HL-60/S4 treated with retinoic acid at 250 ng/mL for 4 days and 3 days (cell line): ENCODE data around the gene BMPR1B.
"Not testable (repeated sequence)": the region's sequence is repeated elsewhere in the genome, so short reads cannot be mapped to it uniquely, and the experiment has no call there.

ENCODE experiments used
- in situ Hi-C: fragments of 300-500 bp; cut with MboI; formaldehyde crosslinking; loops from 2 replicates; pipeline ENCODE4 v1.7.0; 2022; ENCODE audit warnings: low sequenced_read_pairs

Gene BMPR1B

DNA sequence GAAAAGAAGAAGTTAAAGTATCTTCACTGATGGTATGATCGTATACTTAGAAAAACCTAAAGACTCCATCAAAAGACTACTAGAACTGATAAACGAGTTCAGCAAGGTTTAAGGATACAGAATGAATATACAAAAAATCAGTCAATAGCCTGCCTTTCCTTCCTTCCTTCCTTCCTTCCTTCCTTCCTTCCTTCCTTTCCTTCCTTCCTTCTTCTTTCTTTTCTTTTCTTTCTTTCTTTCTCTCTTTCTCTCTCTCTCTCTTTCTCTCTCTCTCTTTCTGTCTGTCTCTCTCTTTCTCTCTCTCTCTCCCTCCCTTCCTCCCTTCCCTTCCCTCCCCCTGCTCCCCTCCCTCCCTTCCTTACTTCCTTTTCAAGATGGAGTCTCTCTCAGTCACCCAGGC lies 362.7 kb downstream of the BMPR1B start:
- in situ Hi-C loops = no loop called here

DNA sequence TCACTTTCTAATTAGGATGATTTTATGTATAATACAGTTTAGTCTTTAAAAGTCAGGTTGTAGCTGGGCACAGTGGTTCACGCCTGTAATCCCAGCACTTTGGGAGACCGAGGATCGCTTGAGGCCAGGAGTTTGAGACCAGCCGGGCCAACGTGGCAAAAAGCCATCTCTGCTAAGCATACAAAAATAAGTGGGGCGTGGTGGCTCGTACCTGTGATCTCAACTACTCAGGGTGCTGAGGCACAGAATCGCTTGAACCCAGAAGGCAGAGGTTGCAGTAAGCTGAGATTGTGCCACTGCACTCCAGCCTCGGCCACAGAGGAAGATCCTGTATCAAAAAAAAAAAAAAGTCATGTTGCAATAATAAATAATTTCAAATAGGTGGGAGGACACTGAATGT lies 364.2 kb downstream of the BMPR1B start:
- in situ Hi-C loops = no loop called here

DNA sequence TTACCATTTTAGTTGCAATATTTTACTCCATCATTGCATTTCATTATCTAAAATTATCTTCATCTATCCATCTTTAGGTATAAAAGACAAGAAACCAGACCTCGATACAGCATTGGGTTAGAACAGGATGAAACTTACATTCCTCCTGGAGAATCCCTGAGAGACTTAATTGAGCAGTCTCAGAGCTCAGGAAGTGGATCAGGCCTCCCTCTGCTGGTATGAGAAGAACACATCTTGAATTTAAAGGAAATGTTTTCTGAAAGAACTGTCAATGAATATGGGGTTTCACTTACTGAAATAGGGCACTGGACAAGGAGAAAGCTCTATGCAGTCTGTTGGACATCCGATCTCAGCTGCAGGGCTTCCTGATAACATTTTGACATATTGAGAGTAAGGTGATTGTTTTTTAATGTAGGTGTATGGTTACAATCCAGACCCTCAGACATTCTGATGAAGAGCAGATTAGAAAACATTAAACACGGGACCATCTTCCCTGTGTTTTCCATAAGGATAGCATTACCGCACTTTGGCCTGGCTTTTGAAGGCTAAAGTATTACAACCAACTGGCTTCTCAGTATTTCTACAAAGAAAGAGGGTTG lies 367.2 kb downstream of the BMPR1B start:
- in situ Hi-C loops = no loop called here

DNA sequence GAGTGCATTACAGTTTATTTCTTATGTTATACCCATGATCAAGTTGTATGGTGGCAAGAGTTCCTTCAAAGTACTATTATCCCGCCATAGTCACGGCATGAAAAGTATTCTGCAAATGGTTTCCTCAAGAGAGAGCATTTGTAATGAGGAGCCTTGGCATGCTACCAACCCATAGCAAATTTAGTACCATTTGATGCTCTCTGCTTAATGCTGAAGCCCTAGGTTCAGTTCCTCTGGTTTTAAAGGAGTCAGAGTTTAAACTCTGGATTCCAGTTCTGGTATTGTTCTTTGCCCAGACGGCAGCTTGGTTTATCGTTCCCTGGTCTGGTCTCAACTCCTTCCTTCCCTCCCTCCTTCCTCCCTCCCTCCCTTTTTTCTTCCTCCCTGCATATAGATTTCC lies 371.3 kb downstream of the BMPR1B start:
- in situ Hi-C loops = no loop called here

DNA sequence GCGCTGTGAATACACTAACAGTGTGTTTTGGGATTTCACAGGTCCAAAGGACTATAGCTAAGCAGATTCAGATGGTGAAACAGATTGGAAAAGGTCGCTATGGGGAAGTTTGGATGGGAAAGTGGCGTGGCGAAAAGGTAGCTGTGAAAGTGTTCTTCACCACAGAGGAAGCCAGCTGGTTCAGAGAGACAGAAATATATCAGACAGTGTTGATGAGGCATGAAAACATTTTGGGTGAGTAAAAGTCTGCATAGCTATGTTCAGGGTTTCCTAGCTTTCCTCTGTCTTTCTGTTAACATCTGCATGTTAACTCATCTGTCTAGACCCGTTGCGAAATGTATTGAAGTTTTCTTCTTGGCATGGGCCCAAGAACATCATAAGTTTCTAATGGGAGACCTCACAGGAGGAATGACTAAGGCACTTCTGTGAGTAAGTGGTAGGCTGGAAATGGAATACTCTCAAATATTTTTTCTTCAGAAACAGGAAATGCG lies 372.1 kb downstream of the BMPR1B start:
- in situ Hi-C loops = no loop called here

DNA sequence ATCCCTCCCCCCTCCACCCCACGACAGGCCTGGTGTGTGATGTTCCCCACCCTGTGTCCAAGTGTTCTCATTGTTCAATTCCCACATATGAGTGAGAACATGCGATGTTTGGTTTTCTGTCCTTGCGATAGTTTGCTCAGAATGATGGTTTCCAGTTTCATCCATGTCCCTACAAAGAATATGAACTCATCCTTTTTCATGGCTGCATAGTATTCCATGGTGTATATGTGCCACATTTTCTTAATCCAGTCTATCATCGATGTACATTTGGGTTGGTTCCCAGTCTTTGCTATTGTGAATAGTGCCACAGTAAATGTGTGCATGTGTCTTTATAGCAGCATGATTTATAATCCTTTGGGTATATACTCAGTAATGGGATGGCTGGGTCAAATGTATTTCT lies 376.3 kb downstream of the BMPR1B start:
- in situ Hi-C loops = not testable (repeated sequence)

DNA sequence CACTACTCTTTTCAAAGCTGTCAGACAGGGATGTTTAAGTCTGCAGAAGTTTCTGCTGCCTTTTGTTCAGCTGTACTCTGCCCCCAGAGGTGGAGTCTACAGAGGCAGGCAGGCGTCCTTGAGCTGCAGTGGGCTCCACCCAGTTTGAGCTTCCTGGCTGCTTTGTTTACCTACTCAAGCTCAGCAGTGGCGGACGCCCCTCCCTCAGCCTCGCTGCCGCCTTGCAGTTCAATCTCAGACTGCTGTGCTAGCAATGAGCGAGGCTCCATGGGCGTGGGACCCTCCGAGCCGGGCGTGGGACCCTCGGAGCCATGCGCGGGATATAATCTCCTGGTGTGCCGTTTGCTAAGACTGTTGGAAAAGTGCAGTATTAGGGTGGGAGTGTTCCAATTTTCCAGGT lies 381.7 kb downstream of the BMPR1B start:
- in situ Hi-C loops = not testable (repeated sequence)

DNA sequence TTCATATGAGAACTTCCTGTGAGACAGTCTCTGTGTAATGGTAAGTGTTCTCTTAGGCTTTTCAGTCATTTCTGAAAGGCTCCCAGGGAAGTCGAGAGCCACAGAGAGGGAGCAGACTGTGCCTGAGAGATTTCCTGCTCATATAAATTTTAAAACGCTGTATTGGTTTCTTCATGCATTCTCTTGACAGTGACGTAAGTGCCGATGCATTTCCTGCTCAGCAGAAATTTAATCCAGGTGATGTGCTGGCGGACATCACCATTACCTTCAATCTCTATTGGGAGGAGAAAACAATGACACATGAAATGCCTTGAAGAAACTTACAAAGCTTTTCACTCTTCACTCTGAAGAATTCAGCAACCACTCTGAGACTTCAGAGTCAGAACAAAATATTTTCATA lies 383.6 kb downstream of the BMPR1B start:
- in situ Hi-C loops = no loop called here

DNA sequence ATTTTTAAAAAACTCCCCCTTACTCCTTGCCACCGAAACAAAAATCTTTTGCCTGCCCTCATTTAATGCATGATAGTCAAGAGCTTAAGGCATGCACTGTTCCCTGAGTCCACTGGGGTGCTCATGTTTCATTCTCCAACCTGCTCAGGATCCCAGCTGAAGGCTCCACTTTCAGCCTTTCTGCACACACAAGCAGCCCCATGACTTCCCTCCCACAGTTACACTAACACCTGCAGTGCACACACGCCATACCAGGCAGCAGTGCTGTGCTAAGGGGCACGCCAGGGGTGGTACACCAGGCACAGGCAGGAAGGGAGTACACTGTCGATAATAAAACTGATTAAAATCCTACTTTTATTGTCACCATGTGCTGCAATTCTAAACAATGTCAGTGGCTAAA lies 385.2 kb downstream of the BMPR1B start:
- in situ Hi-C loops = no loop called here

DNA sequence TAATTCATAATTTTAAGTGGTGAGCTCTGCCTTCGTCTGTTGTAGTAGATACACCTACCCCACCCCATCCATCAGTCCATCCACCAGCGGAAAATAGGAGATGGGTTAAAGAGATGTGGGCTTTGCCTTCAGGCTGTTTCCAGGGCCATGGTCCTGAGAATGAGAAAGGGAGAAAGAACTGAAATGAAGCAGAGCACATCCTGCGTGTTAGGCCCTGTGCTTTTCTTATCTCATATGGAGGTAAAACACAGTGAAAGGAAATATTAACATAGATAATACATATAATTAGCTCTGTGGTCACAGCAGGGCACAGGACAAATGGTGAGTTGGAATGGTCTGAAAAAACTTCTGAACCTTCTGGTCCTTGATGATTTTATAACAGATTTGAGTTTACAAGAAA lies 393.5 kb downstream of the BMPR1B start:
- in situ Hi-C loops = no loop called here

DNA sequence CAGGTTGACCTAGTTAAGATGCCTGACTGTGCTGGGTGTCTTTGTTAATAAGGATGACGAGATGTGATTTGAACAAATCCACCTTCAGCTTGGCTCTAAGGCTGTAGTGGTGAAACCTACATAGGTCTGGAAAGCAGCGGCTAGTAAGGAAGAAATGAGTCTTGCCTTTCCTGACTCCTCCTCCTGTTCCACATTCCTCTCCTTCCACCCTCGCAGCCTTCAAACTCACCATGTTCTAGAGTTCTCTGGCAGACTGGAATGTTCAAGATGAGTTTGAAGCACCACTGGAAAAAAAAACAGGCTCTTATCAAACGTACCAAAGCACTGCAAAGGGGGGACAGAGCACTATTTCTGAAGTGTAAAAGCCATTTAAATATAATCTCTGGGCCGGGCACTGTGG lies 395.4 kb downstream of the BMPR1B start:
- in situ Hi-C loops = no loop called here

DNA sequence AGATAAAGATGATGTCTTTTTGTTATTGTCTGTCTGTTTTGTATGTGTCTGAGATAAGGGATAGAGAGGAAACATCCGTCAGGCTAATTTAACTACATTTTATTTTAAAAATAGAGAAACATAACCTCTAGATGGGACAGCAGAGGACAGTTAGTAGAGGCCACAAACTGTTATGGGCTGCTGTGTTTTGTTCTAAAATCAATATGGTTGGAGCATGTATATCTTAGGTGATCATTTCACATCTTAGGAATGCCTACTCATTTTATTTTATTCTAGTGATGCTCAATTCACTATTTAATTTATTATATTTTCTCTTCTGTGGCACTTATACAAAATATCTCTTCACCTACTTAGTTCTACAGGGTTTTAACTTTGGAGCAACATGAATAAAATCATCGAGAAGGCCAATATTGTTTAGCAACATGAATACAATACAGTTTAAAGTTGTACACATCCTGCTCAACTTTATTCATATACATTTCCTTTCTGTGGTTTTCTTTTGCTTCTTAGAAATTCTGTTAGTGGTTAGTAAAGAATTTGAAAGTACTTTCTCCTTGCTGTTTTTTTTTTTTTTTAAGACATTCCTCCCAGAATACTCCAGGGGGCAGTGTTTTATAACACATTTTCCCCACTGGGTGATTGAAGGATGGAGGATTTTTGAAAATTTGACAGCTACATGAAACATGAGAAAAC lies 398.1 kb downstream of the BMPR1B start:
- in situ Hi-C loops = no loop called here

DNA sequence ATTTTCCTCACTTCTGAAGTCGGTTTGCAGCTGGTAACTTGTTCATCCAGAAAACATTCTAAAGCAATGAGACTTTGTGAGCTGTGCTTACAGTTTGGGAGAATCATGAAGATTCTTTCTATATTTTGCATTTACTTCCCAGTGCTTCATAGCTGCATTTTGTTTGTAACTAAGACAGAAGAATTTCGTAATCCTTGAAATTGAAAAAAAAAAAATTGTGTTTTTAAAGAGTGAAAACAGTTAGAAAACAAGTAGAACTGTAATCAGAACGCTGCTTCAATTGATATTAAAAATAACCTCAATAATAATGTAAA lies 398.7 kb downstream of the BMPR1B start:
- in situ Hi-C loops = no loop called here

DNA sequence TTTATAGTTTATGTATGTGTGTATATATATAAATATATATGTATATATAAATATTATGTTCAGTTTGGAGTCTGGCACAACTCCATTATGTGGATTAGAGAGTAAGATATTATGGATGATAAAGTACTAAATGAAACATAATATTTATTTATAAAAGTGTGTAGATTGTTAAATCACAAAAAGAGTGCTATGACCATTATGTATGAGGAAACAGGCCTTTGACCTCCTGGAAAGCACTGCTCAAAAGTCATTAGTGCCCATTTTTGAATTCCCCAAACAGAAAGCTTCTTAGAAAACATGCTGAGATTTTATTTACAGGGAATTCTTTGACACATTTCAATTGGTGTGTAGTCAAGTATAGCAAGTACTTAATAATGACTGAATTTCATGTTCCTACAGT lies 399.8 kb downstream of the BMPR1B start:
- in situ Hi-C loops = no loop called here

DNA sequence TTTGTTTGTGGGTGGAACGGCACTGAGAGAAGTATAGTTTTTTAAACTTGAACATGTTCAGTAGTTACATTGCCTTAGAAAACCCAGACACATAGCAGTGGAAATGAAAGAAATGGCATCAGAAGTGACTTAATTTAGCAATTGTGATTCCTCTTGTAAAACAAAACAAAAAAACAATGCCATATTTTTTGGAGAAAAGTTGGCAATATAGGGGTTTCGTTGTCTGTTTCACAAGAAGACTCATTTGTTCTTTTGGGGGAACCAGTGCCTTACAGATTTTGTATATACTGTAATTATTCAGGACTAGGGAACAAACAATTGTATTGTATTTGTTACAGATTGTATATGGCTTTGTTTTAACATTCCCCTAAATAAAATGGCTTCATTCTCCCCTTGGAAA lies 400.3 kb downstream of the BMPR1B start:
- in situ Hi-C loops = no loop called here

DNA sequence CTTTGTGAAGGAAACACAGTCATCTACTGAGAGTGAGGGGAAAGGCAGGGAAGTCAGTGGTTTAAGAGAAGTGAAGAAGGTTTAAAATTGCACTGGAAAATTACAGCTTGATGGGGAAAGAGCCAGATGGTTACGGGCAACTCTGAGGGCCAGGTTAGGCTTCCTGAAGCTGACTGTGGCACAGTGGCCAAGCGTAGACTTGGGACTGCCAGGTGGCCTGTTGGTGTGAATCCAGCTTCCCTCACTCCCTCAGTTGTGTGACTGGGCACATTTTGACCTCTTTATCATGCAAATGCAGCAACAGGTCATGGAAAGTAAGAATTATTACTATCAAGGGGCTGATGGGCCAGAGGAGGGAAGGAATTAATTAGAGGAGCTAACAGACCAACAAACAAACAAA lies 400.9 kb downstream of the BMPR1B start:
- in situ Hi-C loops = no loop called here

DNA sequence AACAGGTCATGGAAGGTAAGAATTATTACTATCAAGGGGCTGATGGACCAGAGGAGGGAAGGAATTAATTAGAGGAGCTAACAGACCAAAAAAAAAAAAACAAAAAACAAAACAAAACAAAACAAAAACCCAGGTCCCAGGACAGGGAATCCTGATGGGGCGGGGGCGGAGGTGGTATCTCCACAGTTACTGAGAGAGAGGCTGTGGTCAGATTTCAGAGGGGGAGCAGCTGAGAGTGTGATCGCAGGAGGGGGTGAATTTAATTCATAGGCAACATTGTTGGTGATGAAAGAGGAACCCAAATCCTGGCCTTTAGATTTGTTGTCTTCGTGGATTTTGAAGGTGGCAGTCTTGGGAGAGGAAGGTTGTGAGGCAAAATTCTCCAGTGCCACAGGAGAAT lies 401.6 kb downstream of the BMPR1B start:
- in situ Hi-C loops = no loop called here

DNA sequence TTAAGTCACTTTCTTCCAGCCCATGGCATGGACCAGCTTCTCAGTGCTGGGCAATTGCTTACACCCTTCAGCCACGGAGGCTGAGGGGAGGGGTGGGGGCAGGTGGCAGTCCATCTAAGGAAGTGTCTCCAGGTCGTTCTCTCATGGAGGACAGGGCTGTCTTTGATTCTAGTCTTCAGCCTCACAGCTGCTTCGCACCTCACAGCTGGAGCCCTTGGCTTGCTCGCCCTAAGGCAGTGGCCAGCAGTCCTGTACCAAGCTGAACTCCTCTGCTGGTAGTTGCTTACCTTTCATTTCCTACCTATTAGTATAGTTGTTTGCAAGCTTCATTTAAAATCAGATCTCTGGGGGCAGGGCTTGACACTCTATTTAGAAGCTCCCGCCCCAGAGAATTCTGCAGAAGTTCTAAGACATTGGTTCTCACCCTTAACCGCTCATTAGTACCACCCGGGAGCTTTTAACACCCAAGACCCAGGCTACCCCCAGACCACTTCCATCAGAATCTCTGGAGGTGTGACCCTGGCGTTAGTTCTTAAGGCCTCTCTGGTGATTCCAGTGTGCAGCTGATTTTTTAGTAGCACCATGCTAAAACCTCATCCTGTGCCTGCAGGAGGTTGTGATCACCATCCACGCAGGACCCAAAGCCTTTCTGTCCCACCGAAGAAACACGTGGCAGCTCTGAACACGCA lies 404.2 kb downstream of the BMPR1B start:
- in situ Hi-C loops = no loop called here

DNA sequence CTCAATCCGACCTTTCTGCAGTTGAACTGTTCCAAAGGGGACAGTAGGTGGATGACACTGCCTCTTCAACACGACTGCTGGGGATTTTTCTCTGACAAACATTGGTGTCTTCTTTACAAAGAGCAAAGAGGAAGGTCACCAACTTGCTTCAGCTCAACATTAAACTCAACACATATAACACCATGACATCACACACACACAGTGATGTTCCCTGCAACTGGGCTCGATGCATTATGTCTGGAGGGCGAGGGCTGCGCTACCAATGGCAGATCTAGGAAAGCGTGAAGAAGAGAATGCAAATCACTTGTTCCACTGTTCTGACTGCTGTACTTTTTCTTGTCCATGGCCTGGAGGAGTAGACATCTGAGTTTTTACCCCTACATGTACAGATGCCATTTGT lies 405.1 kb downstream of the BMPR1B start:
- in situ Hi-C loops = no loop called here

DNA sequence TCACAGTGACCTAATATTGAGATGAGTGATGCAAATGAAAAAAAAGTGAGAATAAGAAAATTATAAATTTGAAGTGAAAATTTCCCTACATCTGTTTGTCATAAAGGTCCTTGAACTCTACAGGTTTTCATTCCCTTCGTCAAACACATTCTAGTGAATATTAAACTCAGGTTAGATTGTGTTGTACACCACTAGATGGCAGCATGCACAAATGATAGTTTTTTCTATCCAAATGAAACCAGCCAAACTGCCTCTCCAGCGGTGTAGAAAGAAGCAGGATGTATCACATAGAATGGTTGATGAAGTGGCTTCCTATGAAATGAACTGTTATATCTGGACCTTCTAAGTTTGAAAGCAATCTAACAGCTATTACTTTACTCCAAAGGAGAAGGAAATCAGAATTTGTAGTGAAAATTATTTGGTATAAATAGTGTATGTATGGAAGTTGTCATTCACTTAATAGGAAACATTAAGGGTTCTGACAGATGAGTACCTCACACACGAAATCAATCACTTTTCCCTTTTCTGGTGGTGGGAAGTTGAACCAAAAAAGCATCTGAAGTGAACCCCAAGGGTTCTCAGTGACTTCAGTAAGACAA lies 408.3 kb downstream of the BMPR1B start:
- in situ Hi-C loops = no loop called here

DNA sequence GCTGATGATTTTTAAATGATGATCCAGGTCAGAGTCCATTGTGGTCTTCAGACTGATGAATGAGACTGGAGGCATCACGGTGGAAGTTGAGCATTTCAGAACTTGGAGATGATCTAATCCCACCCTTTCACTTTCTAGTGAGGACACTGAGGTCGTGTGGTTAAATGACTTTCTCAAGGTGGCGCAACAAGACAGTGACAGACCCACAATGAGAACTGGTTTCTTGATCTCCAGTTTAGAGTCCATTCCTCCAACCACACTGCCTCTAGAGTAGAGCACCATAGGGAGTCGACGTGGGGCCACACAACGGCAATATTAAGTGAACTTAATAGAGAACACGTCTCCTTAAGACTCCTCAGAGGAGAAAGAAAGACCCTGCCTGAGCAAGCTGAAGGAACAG lies 410.1 kb downstream of the BMPR1B start:
- in situ Hi-C loops = no loop called here

DNA sequence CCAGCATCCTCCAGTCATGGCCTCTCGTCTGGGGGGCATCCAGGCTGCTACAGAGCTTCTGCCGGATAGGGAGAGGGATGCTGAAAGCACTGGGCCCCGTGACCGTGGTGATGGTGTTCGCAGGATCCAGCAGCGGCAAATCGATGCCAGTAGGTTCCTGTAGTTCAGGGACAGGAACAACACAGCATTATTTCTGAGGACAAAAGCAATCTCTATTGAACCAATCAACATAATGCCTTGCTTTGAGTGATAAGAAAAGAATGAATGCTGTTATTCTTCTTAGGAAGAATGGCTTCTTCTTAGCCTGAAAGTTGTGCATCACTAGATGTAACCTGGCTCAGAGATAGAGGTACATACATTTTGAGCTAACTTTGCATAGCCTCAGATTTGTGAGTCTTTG lies 412.4 kb downstream of the BMPR1B start:
- in situ Hi-C loops = no loop called here
